GM12801 (cell line): ENCODE measurements around the gene GALNS.

ENCODE experiments used
- CTCF ChIP-seq: IDR thresholded peaks from one replicate; pipeline ENCODE4 v1.5.1; 2011; ENCODE audit warnings: control low read depth; ENCODE audit not compliant: insufficient read length; ENCODE audit errors: extremely low read depth

The GALNS gene

DNA sequence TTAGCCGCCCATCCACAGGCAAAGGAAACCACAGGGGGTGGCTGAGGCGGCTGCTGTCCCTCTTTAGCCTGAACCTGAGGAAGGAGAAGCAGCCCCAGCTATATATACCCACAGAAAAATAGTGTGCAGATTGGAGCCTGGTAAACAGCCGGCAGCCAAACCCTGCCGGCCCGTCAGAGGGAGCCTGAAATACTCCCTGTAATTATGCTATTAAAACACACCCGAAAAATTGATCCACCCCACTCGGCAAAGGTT, 78.5 kb downstream of the GALNS start:
- no peak for TF ChIP-seq CTCF

GRCh38 chr16:88777471-88778270, 79.1 kb downstream of the GALNS start:
- no peak for TF ChIP-seq CTCF

- TF ChIP-seq CTCF: no peak
These were observed 80.9 kb downstream of the GALNS start for GRCh38 chr16:88775825-88776224.

GRCh38 chr16:88774544-88775393, 82.0 kb downstream of the GALNS start:
- TF ChIP-seq CTCF: no peak

- no peak for TF ChIP-seq CTCF
These were observed 82.9 kb downstream of the GALNS start for GRCh38 chr16:88773812-88774291.

DNA sequence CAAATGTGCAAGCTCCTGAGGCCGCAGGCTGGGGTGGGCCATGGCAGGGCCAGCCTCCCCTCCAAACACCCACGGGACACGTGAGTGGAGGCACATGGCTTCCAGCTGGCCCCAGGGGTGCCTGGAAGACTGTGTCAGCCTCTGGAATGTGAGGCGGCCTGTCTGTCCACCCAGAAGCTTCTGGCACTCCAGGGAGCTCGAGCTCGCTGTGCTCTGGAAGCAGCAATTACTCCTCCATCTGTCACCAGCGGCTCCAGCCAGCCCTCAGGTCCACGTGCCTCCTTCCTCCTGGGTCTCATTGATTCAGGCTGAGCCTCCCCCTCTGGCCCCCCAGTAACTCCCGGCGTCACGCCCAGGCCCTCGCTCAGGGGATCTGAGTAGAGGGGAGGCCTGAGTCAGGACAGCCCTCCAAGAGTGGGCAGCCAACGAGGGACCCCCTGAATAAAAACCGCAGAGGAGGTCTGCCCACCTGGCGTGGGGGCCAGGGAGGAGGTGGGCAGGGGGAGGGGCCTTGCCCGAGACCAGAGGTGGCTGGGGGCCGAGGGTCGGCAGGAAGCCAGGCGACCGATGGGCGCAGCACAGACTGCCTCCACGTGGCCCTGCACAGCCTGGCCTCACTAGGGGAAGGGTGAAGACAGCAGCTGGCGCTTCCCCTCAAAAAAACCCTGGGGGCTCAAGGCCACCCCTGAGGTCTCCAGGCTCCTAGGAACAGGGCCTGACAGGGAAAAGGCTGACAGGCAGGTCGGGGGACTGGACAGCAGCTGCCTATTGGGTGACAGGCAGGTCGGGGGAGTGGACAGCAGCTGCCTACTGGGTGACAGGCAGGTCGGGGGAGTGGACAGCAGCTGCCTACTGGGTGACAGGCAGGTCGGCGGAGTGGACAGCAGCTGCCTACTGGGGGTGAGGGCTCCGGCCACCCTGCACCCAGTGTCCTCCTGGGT, 83.6 kb downstream of the GALNS start:
- TF ChIP-seq CTCF: no peak
